ENCODE data around the gene XPR1. TPM values are rescaled to one million over a fixed set of nuclear protein-coding genes. Genes with fewer than 3 reads are reported as not detected.

The XPR1 gene
- total RNA-seq, 3 donors from 2014 or later, result 19.0 to 49.5 (median 35.7) TPM

DNA sequence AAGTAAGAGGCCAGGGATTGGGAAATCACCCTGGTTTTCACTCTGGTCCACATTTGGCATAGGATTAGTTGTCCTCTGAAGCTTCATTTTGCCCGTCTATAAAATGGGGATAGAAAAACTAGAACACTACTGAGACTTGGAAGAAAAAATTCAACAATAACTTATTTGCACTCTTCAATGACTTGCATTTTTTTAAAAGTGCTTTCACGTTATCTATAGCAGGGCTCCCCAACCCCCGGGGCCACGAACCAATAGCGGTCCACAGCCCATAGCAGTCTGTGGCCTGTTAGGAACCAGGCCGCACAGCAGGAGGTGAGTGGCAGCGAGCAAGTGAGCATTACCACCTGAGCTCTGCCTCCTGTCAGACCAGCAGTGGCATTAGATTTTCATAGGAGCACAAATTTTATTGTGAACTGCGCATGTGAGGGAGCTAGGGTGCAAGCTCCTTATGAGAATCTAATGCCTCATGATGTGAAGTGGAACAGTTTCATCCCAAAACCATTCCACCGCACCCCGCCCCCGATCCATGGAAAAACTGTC lies 283.7 kb downstream of the XPR1 start:
- TF ChIP-seq POLR2AphosphoS5 (IDR thresholded peaks at IDR 0.05), result no peak
- no peak for DNase-seq (ENCODE audit: low spot score in 2 of 2)
- Histone ChIP-seq H3K9me3 (no peaks in the 10 kb centered on the region), H3K4me3 (no peak overlapping the region), H3K36me3 (no peaks in the 10 kb centered on the region), H3K27me3 (peaks cover 0 to 5% of the 10 kb centered on the region in 2 donors), H3K27ac (no peak overlapping the region), H3K4me1 (no peaks in the 10 kb centered on the region)
- intact Hi-C loops (cut with DNase I; ENCODE audit: low total_unique reads), result no loop called here

DNA sequence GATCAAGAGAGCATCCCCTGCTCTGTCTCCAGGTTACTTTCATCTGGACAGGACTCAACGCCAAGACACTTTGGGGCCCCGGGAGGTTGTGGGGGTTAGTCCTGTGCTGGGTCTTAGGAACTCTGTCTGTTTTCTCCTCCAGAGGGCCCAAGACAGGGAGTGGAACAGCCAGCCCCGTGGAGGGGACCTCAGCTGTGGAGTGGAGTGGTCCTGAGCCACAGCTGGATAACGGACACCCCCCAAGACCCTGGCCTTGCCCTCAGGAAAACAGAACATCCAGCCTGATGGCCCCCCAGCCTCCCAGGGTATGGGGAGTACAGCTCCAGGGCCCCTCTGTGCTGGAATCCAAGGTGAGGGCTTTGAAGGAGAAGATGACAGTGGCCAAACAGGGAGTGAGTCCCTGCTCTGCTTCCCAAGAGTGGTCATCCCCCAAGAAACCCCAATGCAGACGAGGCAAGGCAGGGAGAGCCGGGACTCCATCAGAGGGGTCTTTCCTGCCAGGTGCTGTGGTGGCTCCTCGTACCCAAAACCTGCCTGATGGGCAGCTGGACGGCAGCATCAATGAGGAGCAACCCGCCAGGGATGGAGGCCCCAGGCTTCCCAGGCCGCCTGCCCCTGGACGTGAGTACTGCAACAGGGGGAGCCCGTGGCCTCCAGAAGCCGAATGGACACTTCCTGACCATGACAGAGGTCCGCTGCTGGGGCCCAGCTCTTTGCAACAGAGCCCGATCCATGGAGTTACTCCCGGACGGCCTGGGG lies 284.4 kb downstream of the XPR1 start:
- H3K36me3 ChIP-seq, result no peaks in the 10 kb centered on the region
- DNase-seq (ENCODE audit: low spot score in 2 of 2), result no peak
- TF ChIP-seq, protein P1, sequence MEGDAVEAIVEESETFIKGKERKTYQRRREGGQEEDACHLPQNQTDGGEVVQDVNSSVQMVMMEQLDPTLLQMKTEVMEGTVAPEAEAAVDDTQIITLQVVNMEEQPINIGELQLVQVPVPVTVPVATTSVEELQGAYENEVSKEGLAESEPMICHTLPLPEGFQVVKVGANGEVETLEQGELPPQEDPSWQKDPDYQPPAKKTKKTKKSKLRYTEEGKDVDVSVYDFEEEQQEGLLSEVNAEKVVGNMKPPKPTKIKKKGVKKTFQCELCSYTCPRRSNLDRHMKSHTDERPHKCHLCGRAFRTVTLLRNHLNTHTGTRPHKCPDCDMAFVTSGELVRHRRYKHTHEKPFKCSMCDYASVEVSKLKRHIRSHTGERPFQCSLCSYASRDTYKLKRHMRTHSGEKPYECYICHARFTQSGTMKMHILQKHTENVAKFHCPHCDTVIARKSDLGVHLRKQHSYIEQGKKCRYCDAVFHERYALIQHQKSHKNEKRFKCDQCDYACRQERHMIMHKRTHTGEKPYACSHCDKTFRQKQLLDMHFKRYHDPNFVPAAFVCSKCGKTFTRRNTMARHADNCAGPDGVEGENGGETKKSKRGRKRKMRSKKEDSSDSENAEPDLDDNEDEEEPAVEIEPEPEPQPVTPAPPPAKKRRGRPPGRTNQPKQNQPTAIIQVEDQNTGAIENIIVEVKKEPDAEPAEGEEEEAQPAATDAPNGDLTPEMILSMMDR (IDR thresholded peaks at IDR 0.05), result no peak
- TF ChIP-seq POLR2A (IDR thresholded peaks at IDR 0.05) (no peak), POLR2AphosphoS5 (IDR thresholded peaks at IDR 0.05) (no peak)
- peaks cover 0 to 5% of the 10 kb centered on the region in 2 donors for H3K27me3 ChIP-seq
- intact Hi-C loops (cut with DNase I; ENCODE audit: low total_unique reads), result no loop called here
- H3K4me1 ChIP-seq, result no peaks in the 10 kb centered on the region
- H3K9me3 ChIP-seq, result no peaks in the 10 kb centered on the region
- no peak overlapping the region for H3K27ac ChIP-seq
- no peak overlapping the region for H3K4me3 ChIP-seq

- DNase-seq (ENCODE audit: low spot score in 2 of 2), result no peak
Observed at GRCh38 chr1:180916771-180917170, 284.9 kb downstream of the XPR1 start.

DNA sequence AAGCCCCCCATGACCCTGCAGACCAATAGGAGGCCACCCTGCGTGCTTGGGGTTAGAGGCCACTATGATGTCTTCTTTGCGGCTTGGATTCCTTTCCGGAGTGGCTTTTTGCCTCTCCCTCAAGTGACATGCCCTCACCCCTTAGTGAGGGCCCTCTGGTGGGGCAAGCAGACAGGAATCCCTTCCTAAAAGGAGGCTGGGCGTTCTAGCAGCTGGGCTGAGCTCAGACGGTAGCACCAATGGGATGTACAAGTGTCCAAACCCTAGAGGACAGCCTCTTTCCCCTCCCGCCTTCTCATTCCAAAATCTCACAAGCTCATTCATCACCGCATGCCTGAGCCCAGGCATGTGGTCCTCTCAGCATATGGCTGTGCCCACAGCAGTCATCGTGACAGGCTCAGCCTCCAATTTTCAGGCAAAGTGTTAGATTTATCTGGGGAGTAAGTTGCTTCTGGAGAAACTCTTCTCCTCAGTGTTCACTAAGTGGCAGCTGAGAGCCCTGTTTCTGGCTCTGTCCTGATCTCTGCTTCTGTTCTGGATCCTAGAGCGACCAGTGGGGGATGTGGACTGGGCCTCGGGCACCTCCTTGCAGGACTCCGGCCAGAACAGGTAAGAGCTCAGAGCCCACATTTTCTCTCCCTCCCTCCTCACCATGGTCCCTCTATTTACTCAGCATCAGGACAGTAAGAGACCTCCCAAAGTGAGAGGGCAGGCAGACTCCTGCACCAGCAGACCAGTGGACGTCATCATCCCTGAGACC lies 285.7 kb downstream of the XPR1 start:
- no peaks in the 10 kb centered on the region for H3K4me1 ChIP-seq
- H3K4me3 ChIP-seq, result no peak overlapping the region
- TF ChIP-seq, protein P1 (IDR thresholded peaks at IDR 0.05), result no peak
- TF ChIP-seq POLR2A (IDR thresholded peaks at IDR 0.05) (no peak), POLR2AphosphoS5 (IDR thresholded peaks at IDR 0.05) (no peak)
- peaks cover 0 to 5% of the 10 kb centered on the region in 2 donors for H3K27me3 ChIP-seq
- intact Hi-C loops (cut with DNase I; ENCODE audit: low total_unique reads), result no loop called here
- DNase-seq (ENCODE audit: low spot score in 2 of 2), result no peak
- no peaks in the 10 kb centered on the region for H3K36me3 ChIP-seq
- no peak overlapping the region for H3K27ac ChIP-seq
- no peaks in the 10 kb centered on the region for H3K9me3 ChIP-seq

More at GRCh38 chr1:180916771-180917170, 284.9 kb downstream of the XPR1 start:
- H3K4me1 ChIP-seq, result no peaks in the 10 kb centered on the region
- intact Hi-C loops (cut with DNase I; ENCODE audit: low total_unique reads), result no loop called here
- H3K27me3 ChIP-seq, result peaks cover 0 to 5% of the 10 kb centered on the region in 2 donors
- no peak overlapping the region for H3K27ac ChIP-seq
- no peaks in the 10 kb centered on the region for H3K9me3 ChIP-seq
- no peak overlapping the region for H3K4me3 ChIP-seq
- no peaks in the 10 kb centered on the region for H3K36me3 ChIP-seq
- TF ChIP-seq POLR2AphosphoS5 (IDR thresholded peaks at IDR 0.05), result no peak
- TF ChIP-seq, protein P1 (IDR thresholded peaks at IDR 0.05), result no peak
- TF ChIP-seq POLR2A (IDR thresholded peaks at IDR 0.05), result no peak

DNA sequence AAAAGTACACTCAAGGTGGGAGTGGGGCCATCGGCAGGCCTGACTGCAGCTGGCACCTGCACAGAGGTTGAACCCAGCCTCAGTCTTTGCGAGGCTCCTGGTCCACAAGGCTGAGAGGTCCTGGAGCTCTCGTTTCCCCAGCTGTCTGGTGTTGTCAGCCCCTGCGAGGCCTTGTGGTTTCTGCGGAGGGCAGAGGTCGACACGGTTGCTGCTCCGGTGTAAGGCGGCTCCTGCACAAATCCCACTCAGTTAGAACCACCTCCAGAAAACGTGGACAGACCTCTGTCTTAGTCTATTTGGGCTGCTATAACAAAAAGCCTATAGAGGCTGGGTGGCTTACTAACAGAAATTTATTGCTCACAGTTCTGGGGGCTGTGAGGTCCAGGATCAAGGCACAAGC lies 286.7 kb downstream of the XPR1 start:
- DNase-seq (ENCODE audit: low spot score in 2 of 2), result no peak
- H3K4me3 ChIP-seq, result no peak overlapping the region
- TF ChIP-seq, protein P1 (IDR thresholded peaks at IDR 0.05), result no peak
- no peak for TF ChIP-seq POLR2AphosphoS5 (IDR thresholded peaks at IDR 0.05)
- TF ChIP-seq POLR2A (IDR thresholded peaks at IDR 0.05), result no peak
- no peaks in the 10 kb centered on the region for H3K4me1 ChIP-seq
- intact Hi-C loops (cut with DNase I; ENCODE audit: low total_unique reads), result no loop called here
- H3K36me3 ChIP-seq, result no peaks in the 10 kb centered on the region
- H3K9me3 ChIP-seq, result no peaks in the 10 kb centered on the region
- H3K27me3 ChIP-seq, result no peaks in the 10 kb centered on the region
- no peak overlapping the region for H3K27ac ChIP-seq
